HG03039 (cell line): ENCODE data around the gene PHYH.

Experiments used
- ATAC-seq: cut with Tn5 transposase; IDR thresholded peaks from one replicate; pipeline ENCODE4 v1.9.1; 2021; ENCODE audit warnings: mild to moderate bottlenecking, moderate library complexity; ENCODE audit not compliant: unreplicated experiment

The PHYH gene

DNA sequence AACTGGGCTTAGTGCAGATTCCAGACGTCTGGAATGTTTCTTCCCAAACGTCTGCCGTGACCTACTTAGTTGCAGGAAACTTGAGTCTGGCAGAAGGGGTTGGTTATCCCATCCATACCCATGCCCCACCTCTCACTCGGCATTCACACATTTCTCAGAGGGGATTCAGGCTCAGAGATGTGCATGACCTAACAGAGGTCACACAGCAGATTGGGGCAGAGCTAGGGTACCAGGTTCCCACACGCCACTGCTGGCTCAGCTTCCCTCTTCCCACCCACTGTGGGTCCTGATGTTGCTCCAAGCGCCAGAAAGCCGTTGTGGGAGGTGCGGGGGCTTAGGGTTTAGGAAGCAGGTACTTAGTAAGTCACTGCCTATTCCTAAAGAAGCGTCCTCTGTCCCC is 68.7 kb downstream of the PHYH start:
- ATAC-seq: no peak
